PC-3 (cell line): Measurements from ENCODE around the gene TNFAIP8L3. TPM values are rescaled to one million over a fixed set of nuclear protein-coding genes. Genes with fewer than 3 reads are reported as not detected.

Experiments used
- ATAC-seq: fragments of 200-7000 bp; cut with Tn5 transposase; 2 replicates; pipeline ENCODE4 v1.9.1; 2020; ENCODE audit warnings: mild to moderate bottlenecking, moderate library complexity
- BruUV-seq: library from RNA; stranded (reverse); fragments of 400-500 nt; replicated peaks from 2 replicates; lab custom pipeline; 2021; lab: Mats Ljungman, UMichigan
- CTCF ChIA-PET: fragments of 300-600 bp; sonication (Branson Sonifier 250); formaldehyde crosslinking; loops from one replicate; lab custom pipeline; 2022; ENCODE audit warnings: antibody characterized with exemption; lab: Charles Lee
- POLR2A ChIA-PET: fragments of 300-600 bp; sonication (Branson Sonifier 250); formaldehyde crosslinking; loops from one replicate; lab custom pipeline; 2022; ENCODE audit warnings: antibody characterized with exemption; ENCODE audit not compliant: unreplicated experiment; lab: Charles Lee
- DNase-seq: peaks from one replicate; pipeline ENCODE4 v3.0.0-alpha.2; 2015
- H2AFZ ChIP-seq: fragments of 300-600 bp; sonication (generic); 2 replicates; pipeline ENCODE4 v1.6.0; 2016; ENCODE audit warnings: antibody characterized with exemption, low read length
- H3F3A ChIP-seq: fragments of 300-600 bp; sonication (generic); one replicate; pipeline ENCODE4 v1.6.0; 2017; ENCODE audit warnings: antibody characterized with exemption, low read length, control low read depth, mild to moderate bottlenecking; ENCODE audit not compliant: unreplicated experiment
- H3K27ac ChIP-seq: fragments of 300-600 bp; sonication (generic); 2 replicates; pipeline ENCODE4 v1.5.1; 2016; ENCODE audit warnings: mild to moderate bottlenecking, low read length
- H3K27me3 ChIP-seq: fragments of 300-600 bp; sonication (generic); 2 replicates; pipeline ENCODE4 v1.6.1; 2016; ENCODE audit warnings: low read length, mixed read lengths
- H3K36me3 ChIP-seq: fragments of 300-600 bp; sonication (generic); 2 replicates; pipeline ENCODE4 v1.6.1; 2016; ENCODE audit warnings: low read depth, mixed run types, low read length, mixed read lengths
- H3K4me1 ChIP-seq: fragments of 300-600 bp; sonication (generic); 2 replicates; pipeline ENCODE4 v1.5.1; 2016; ENCODE audit warnings: low read length; ENCODE audit not compliant: insufficient read depth
- H3K4me2 ChIP-seq: fragments of 300-600 bp; sonication (generic); 2 replicates; pipeline ENCODE4 v1.6.0; 2016; ENCODE audit warnings: low read length
- H3K4me3 ChIP-seq: fragments of 300-600 bp; sonication (generic); 2 replicates; pipeline ENCODE4 v1.5.1; 2016; ENCODE audit warnings: mild to moderate bottlenecking, low read length, mixed read lengths
- H3K79me2 ChIP-seq: fragments of 300-600 bp; sonication (generic); 2 replicates; pipeline ENCODE4 v1.6.1; 2017; ENCODE audit warnings: low read length, mixed read lengths
- H3K9ac ChIP-seq: fragments of 300-600 bp; sonication (generic); 2 replicates; pipeline ENCODE4 v1.6.0; 2016; ENCODE audit warnings: mild to moderate bottlenecking, low read length
- H3K9me2 ChIP-seq: fragments of 300-600 bp; sonication (generic); replicated peaks from 2 replicates; pipeline ENCODE4 v1.6.1; 2016; ENCODE audit warnings: mixed run types, low read length, mixed read lengths
- H3K9me3 ChIP-seq: fragments of 300-600 bp; sonication (generic); 2 replicates; pipeline ENCODE4 v1.6.1; 2016; ENCODE audit warnings: low read length, mixed read lengths
- H4K20me1 ChIP-seq: fragments of 300-600 bp; sonication (generic); 2 replicates; pipeline ENCODE4 v1.6.1; 2016; ENCODE audit warnings: low read length, mixed read lengths
- CTCF ChIP-seq: fragments of 300-600 bp; sonication (generic); conservative IDR thresholded peaks from 2 replicates; pipeline ENCODE4 v1.5.1; 2017; ENCODE audit warnings: antibody characterized with exemption, low read depth, mild to moderate bottlenecking, low read length
- EZH2 ChIP-seq: fragments of 300-600 bp; sonication (generic); IDR thresholded peaks from one replicate; pipeline ENCODE4 v1.6.1; 2017; ENCODE audit warnings: antibody characterized with exemption, mild to moderate bottlenecking, low read length; ENCODE audit not compliant: unreplicated experiment
- EZH2phosphoT487 ChIP-seq: fragments of 300-600 bp; sonication (generic); IDR thresholded peaks from 2 replicates; pipeline ENCODE4 v1.6.1; 2018; ENCODE audit warnings: mild to moderate bottlenecking, antibody characterized with exemption, low read length, borderline replicate concordance
- intact Hi-C: fragments of 100-400 bp; cut with micrococcal nuclease; formaldehyde crosslinking; loops from 2 replicates; pipeline ENCODE4 v1.9.0; 2023
- total RNA-seq: library from RNA; depleted of rRNA; stranded (reverse); fragments of >200 nt; gene quantifications from 2 replicates; pipeline ENCODE4 v1.2.3, GENCODE V29; 2014

The TNFAIP8L3 gene
- total RNA-seq, 1 experiment from 2014 or later, result not detected

DNA sequence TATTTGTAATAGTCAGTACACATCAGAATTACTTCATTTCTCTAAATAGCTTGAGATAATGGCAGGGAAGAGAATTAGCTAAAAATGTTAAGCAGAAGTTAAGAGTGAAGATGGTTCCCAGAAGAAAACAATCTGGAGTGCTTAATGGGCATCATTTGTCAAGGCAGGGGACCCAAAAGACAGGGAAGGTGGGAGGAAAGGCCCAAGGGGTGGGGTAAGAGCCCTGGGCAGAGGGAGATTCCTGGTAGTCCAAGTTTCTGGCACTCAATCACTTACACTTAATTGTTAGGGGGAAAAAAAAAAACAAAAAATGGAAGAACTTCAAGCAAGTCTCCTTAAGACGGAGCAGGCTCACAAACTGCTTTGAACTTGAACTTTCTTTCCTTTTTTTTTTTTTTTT lies 28.9 kb downstream of the TNFAIP8L3 start:
- CTCF ChIA-PET, result no interaction called here
- no peaks in the 10 kb centered on the region for H3F3A ChIP-seq

GRCh38 chr15:51065261-51065660 lies 29.4 kb downstream of the TNFAIP8L3 start:
- H3K9me2 ChIP-seq, result no peaks in the 10 kb centered on the region
- CTCF ChIA-PET, result no interaction called here
- H3K9ac ChIP-seq, result no peak overlapping the region
- H3K27ac ChIP-seq, result no peak overlapping the region
- ATAC-seq (no peak), DNase-seq (no peak)
- POLR2A ChIA-PET, result interaction anchor here (0.7 kb wide), 1 partner anchor 17 kb away, joined by 5 read pairs; no protein-coding TSS in a partner anchor
- BruUV-seq, result no TSS peak
- intact Hi-C loops, result no loop called here
- H3K79me2 ChIP-seq, result no peaks in the 10 kb centered on the region
- no peak overlapping the region for H3K4me2 ChIP-seq
- no peak overlapping the region for H3K4me3 ChIP-seq
- H4K20me1 ChIP-seq, result no peaks in the 10 kb centered on the region
- no peaks in the 10 kb centered on the region for H3K9me3 ChIP-seq
- H3K4me1 ChIP-seq, result no peaks in the 10 kb centered on the region
- no peak overlapping the region for H2AFZ ChIP-seq
- H3F3A ChIP-seq, result no peaks in the 10 kb centered on the region
- no peaks in the 10 kb centered on the region for H3K27me3 ChIP-seq
- no peaks in the 10 kb centered on the region for H3K36me3 ChIP-seq
- TF ChIP-seq EZH2, result no peak
- no peak for TF ChIP-seq CTCF
- no peak for TF ChIP-seq EZH2phosphoT487

More for the DNA sequence above, 28.9 kb downstream of the TNFAIP8L3 start:
- Histone ChIP-seq H2AFZ (no peak overlapping the region), H3K27ac (no peak overlapping the region), H3K9me2 (no peaks in the 10 kb centered on the region), H4K20me1 (no peaks in the 10 kb centered on the region), H3K4me3 (no peak overlapping the region), H3K79me2 (no peaks in the 10 kb centered on the region), H3K36me3 (no peaks in the 10 kb centered on the region), H3K9ac (no peak overlapping the region), H3K27me3 (no peaks in the 10 kb centered on the region), H3K4me2 (no peak overlapping the region), H3K4me1 (no peaks in the 10 kb centered on the region), H3K9me3 (no peaks in the 10 kb centered on the region)
- intact Hi-C loops, result no loop called here
- DNase-seq, result no peak
- no peak for ATAC-seq
- POLR2A ChIA-PET, result no interaction called here
- BruUV-seq, result no TSS peak
- TF ChIP-seq EZH2, result no peak
- no peak for TF ChIP-seq EZH2phosphoT487
- no peak for TF ChIP-seq CTCF

DNA sequence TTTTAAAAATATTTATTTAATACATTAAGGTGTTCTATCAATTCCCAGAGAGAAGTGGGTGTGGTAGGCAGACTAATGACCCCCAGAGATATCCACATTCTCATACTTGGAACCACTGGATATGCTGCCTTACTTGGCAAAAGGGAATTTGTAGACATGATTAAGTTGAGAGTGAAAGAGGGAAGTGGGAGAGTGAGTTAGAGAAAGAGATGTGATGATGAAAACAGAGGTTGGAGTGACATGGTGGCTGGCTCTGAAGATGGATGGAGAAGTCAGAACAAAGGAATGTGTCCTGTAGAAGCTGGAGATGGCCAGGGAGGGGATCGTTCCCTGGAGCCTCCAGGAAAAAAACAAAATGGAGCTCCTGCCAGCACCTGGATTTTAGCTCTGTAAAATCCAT lies 32.0 kb downstream of the TNFAIP8L3 start:
- Histone ChIP-seq H3K27me3 (no peaks in the 10 kb centered on the region), H3F3A (no peaks in the 10 kb centered on the region), H3K9ac (no peak overlapping the region), H3K4me2 (no peak overlapping the region), H2AFZ (no peak overlapping the region), H3K9me2 (no peaks in the 10 kb centered on the region), H3K4me1 (no peaks in the 10 kb centered on the region), H3K9me3 (no peaks in the 10 kb centered on the region), H3K4me3 (no peak overlapping the region), H4K20me1 (no peaks in the 10 kb centered on the region), H3K36me3 (no peaks in the 10 kb centered on the region), H3K79me2 (no peaks in the 10 kb centered on the region), H3K27ac (no peak overlapping the region)
- ATAC-seq, result no peak
- DNase-seq, result no peak
- intact Hi-C loops, result no loop called here
- POLR2A ChIA-PET, result interaction anchor here (0.6 kb wide), 1 partner anchor 33 kb away, joined by 5 read pairs; no protein-coding TSS in a partner anchor
- BruUV-seq, result no TSS peak
- CTCF ChIA-PET, result no interaction called here
- TF ChIP-seq EZH2phosphoT487 (no peak), EZH2 (no peak)
